Measurements from ENCODE around the gene CMIP. TPM values are rescaled to one million over a fixed set of nuclear protein-coding genes. Genes with fewer than 3 reads are reported as not detected.
A peak's percentile ranks its signal among the peaks of the same experiment; 100 is the strongest.

Gene CMIP
- total RNA-seq, 1 donor: 15.7 TPM

DNA sequence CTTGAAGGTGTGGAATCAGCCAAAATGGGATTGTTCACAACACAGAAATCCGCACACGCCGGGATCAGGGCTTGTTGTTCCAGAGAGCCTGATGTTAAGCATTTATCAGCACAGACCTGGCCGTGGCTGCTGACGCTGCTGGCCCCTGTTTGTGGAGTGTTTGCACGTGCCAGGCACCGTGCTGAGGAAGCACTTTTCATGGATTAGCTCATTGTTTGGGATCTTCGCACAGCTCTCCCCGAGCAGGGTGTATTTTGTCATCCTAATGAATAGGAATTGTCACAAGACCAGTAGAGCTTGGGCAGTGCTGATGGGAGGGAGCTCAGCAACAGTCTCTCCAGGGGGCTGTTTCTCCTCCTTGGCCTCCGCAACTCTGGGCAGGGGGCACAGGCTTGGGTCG is 174.1 kb downstream of the CMIP start:
- no peak overlapping the region for H3K4me3 ChIP-seq (ENCODE audit: low read depth, low read length)
- TF ChIP-seq, protein P1, sequence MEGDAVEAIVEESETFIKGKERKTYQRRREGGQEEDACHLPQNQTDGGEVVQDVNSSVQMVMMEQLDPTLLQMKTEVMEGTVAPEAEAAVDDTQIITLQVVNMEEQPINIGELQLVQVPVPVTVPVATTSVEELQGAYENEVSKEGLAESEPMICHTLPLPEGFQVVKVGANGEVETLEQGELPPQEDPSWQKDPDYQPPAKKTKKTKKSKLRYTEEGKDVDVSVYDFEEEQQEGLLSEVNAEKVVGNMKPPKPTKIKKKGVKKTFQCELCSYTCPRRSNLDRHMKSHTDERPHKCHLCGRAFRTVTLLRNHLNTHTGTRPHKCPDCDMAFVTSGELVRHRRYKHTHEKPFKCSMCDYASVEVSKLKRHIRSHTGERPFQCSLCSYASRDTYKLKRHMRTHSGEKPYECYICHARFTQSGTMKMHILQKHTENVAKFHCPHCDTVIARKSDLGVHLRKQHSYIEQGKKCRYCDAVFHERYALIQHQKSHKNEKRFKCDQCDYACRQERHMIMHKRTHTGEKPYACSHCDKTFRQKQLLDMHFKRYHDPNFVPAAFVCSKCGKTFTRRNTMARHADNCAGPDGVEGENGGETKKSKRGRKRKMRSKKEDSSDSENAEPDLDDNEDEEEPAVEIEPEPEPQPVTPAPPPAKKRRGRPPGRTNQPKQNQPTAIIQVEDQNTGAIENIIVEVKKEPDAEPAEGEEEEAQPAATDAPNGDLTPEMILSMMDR (IDR thresholded peaks at IDR 0.05; ENCODE audit: insufficient read depth, low read length): no peak
- no peak for DNase-seq (ENCODE audit: low read depth)

DNA sequence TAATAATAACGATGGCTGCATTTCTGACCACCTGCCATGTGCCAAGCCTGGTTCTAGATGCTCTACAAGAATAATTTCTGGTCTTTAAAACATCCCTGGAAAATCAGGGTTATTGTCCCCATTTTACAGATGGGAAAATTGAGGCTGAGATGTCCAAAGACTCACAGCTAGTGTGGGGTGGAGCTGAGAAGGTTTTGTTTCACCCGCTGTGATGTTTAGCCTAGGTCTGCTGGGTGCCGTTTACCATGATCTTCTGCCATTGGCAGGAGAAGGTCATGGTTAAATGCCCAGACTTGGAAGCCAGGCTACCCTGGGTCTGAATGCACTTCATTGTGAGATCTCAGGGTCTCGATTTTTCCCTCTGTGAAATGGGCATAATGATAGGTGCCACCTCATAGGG is 175.4 kb downstream of the CMIP start:
- no peak for DNase-seq (ENCODE audit: low read depth)
- TF ChIP-seq, protein P1 (IDR thresholded peaks at IDR 0.05; ENCODE audit: insufficient read depth, low read length): no peak

DNA sequence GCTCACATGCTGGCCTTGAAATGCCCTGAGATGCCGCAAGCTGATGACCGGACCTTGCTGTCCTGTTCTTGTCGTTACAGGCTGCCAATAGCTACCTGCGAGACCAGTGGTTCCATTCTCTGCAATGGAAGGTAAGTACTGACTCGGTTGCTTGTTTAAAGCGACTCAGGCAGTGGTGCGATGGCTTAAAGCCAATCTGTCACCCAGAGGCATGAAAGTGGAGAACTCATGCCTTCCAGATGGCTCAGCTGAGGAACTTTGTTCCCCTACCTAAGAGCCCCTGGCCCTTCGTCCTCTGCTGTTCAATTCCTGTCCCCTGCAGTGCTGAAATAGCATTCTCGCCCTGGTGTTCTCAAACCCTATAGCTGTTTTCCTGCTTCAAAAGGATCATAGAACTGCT is 176.2 kb downstream of the CMIP start:
- TF ChIP-seq, protein P1 (IDR thresholded peaks at IDR 0.05; ENCODE audit: insufficient read depth, low read length): no peak
- no peak for DNase-seq (ENCODE audit: low read depth)
- no peak overlapping the region for H3K4me3 ChIP-seq (ENCODE audit: low read depth, low read length)

More for the DNA sequence above, 175.4 kb downstream of the CMIP start:
- no peak overlapping the region for H3K4me3 ChIP-seq (ENCODE audit: low read depth, low read length)

DNA sequence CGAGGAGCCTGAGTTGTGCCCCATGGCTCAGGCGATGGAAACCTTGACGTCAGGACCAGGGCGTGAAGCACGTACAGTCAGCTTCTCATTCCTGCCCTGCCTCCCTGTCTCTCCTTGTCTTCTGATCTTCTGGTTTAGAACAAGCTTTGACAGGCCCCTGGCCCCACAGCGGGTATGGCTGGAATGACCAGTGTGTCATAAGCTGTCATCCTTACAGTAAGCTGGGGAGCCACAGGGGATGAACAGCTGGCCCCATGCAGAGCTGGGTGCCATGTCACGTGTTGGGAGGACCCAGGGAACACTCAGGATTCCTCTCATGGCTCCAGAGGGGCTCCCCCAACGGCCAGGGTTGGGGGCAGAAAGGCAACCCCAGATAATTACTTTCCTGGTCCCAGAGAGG is 176.9 kb downstream of the CMIP start:
- no peak for DNase-seq (ENCODE audit: low read depth)
- TF ChIP-seq, protein P1 (IDR thresholded peaks at IDR 0.05; ENCODE audit: insufficient read depth, low read length): no peak
- no peak overlapping the region for H3K4me3 ChIP-seq (ENCODE audit: low read depth, low read length)

DNA sequence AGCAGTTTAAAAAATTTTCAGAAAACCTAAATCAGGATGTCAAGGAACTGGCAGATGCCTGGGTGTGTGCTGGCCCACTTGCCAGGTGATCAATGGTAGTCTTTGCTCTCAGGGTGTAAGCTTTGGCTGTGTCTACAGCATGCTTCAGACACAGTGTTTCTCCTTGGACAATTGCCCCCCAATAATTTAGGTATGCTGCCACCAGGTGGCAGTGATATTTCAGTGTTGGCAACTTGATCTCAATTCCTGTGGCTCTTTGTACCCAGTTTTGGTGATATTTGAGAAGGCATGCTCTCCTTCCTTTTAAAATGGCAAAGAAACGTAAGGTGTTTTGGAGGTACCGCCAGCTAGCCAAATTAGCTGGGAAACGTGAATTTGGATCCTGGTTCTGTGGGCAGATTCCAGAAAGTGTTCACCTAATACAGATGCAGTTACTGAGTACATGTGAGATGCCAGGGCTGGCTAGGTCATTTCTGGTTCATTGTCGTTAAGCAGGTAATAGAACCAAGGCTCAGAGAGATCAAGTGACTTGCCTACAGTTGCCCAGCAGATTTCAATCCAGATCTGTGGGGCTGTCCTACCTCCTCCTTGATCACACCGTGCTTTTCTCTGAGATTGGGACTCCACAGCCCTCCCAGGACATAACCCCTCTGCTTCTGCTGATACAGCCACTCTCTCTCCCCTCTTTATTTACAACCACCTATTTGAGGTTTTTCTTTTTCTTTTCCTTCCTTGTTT is 178.9 kb downstream of the CMIP start:
- TF ChIP-seq, protein P1 (IDR thresholded peaks at IDR 0.05; ENCODE audit: insufficient read depth, low read length): peak; percentile 52
- DNase-seq (ENCODE audit: low read depth): peak; percentile 62
- no peak overlapping the region for H3K4me3 ChIP-seq (ENCODE audit: low read depth, low read length)

DNA sequence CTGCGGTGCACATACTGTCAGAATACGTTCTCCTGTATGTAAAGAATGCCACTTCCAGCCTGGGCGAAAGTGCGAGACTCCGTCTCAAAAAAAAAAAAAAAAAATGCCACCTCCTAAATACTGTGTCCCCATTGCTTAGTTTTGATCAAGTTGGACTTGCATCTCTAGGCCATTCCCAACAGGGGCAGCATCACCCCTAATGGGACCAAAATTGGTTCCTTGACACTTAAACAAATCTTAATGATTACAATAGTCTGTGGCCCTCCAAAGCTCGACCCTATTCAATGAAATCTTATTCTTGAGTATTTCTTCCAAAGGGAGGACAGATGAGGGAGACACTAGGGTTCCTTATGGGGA is 179.8 kb downstream of the CMIP start:
- no peak for DNase-seq (ENCODE audit: low read depth)
- H3K4me3 ChIP-seq (ENCODE audit: low read depth, low read length): no peak overlapping the region
- TF ChIP-seq, protein P1 (IDR thresholded peaks at IDR 0.05; ENCODE audit: insufficient read depth, low read length): no peak
